Measurements from ENCODE around the gene POTEM.
"Not testable (repeated sequence)": the region's sequence is repeated elsewhere in the genome, so short reads cannot be mapped to it uniquely, and the experiment has no call there.

DNA sequence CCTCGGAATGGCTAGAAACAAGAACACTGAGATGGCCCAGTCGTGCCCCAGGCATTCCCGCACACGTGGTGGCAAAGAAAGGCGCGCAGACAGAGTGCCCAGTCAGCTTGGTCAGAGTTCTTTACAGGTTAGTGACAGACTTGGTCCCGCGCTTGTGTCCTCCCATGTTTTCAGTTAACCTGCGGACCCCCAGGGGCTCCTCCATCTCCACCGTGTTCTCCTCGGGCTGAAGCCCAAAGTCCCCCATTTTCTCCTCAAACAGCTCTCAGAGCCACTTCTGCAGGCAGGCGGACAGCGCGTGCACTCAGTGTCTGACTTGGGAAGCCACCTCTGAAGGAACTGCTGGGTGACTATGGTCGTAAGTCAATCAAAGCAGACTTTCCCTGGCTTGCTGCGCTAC lies 60.7 kb downstream of the POTEM start:
- TF ChIP-seq POLR2A (IDR thresholded peaks at IDR 0.05; ENCODE audit: low read depth, low read length); TAF1 (IDR thresholded peaks at IDR 0.05; ENCODE audit: borderline replicate concordance, low read depth, low read length): not testable (repeated sequence)

Data from GM12892 (cell line).